Thoracic aorta (tissue), 2 donors: Measurements from ENCODE around the gene MX1. TPM values are rescaled to one million over a fixed set of nuclear protein-coding genes. Genes with fewer than 3 reads are reported as not detected.

Experiments
- ATAC-seq: fragments of 150-250 bp; one replicate; pipeline ENCODE4 v1.8.0; 2017; ENCODE audit warnings: low read depth; ENCODE audit not compliant: insufficient number of reproducible peaks, low FRiP score
- DNase-seq: peaks from one replicate; pipeline ENCODE4 v3.0.0-alpha.2; 2020; ENCODE audit warnings: low spot score
- H3K27ac ChIP-seq, 2 donors: fragments of 200-600 bp; sonication (generic); 1 replicate in 1 of 2; 2 replicates in 1 of 2; pipeline ENCODE4 v1.5.1; 2016; ENCODE audit warnings: mild to moderate bottlenecking in 2 of 2, moderate library complexity in 2 of 2
- H3K27me3 ChIP-seq: fragments of 200-600 bp; sonication (generic); replicated peaks from 2 replicates; pipeline ENCODE4 v1.6.0; 2016; ENCODE audit warnings: mild to moderate bottlenecking; ENCODE audit not compliant: insufficient read depth
- H3K36me3 ChIP-seq: fragments of 200-600 bp; sonication (generic); one replicate; pipeline ENCODE4 v1.5.1; 2016
- H3K4me1 ChIP-seq, 2 donors: fragments of 200-600 bp; sonication (generic); 1 replicate in 1 of 2; 2 replicates in 1 of 2; pipeline versions ENCODE4 v1.5.1 to v1.6.0; 2016; ENCODE audit warnings: low read depth in 2 of 2, mild to moderate bottlenecking in 1 of 2; ENCODE audit not compliant: control insufficient read depth in 1 of 2
- H3K4me3 ChIP-seq: fragments of 200-600 bp; sonication (generic); 2 replicates; pipeline ENCODE4 v1.5.1; 2016; ENCODE audit warnings: mild to moderate bottlenecking
- H3K9me3 ChIP-seq: fragments of 200-600 bp; sonication (generic); 2 replicates; pipeline ENCODE4 v1.5.1; 2016
- CTCF ChIP-seq: fragments of 200-600 bp; sonication (generic); IDR thresholded peaks from one replicate; pipeline ENCODE4 v1.5.1; 2019; ENCODE audit warnings: antibody characterized with exemption
- total RNA-seq, 2 donors: library from RNA; depleted of rRNA; stranded (reverse); fragments of >200 nt; gene quantifications; one replicate each; pipeline versions ENCODE4 v1.1.0 to v1.2.3, GENCODE V29; 2016

MX1 gene
- total RNA-seq, 2 donors from 2014 or later: 60.0 to 79.9 TPM

- ATAC-seq: no peak
- Histone ChIP-seq H3K9me3 (no peaks in the 10 kb centered on the region), H3K4me3 (no peak overlapping the region), H3K27ac (no peak overlapping the region), H3K36me3 (peaks cover 60% of the 10 kb centered on the region), H3K27me3 (no peaks in the 10 kb centered on the region), H3K4me1 (no peaks in the 10 kb centered on the region)
- no peak for TF ChIP-seq CTCF
- DNase-seq: no peak
These were observed 27.7 kb downstream of the MX1 start for GRCh38 chr21:41453761-41454160.

- DNase-seq: no peak
- H3K27me3 ChIP-seq: no peaks in the 10 kb centered on the region
- ATAC-seq: no peak
- TF ChIP-seq CTCF: no peak
- no peaks in the 10 kb centered on the region for H3K9me3 ChIP-seq
- peaks cover 36% of the 10 kb centered on the region for H3K36me3 ChIP-seq
- H3K4me1 ChIP-seq: no peaks in the 10 kb centered on the region
- H3K4me3 ChIP-seq: no peak overlapping the region
- H3K27ac ChIP-seq: no peak overlapping the region
These were observed 32.1 kb downstream of the MX1 start for GRCh38 chr21:41458121-41458520.

- Histone ChIP-seq H3K4me3 (no peak overlapping the region), H3K27ac (no peak overlapping the region), H3K4me1 (no peaks in the 10 kb centered on the region), H3K27me3 (no peaks in the 10 kb centered on the region), H3K9me3 (no peaks in the 10 kb centered on the region), H3K36me3 (peaks cover 32% of the 10 kb centered on the region)
- ATAC-seq: no peak
- DNase-seq: no peak
- TF ChIP-seq CTCF: no peak
These were observed 32.5 kb downstream of the MX1 start for GRCh38 chr21:41458559-41458958.

GRCh38 chr21:41459884-41460534, 34.0 kb downstream of the MX1 start:
- H3K36me3 ChIP-seq: peaks cover 30% of the 10 kb centered on the region
- no peak overlapping the region for H3K4me3 ChIP-seq
- no peak for TF ChIP-seq CTCF
- DNase-seq (no peak), ATAC-seq (no peak)
- H3K27me3 ChIP-seq: no peaks in the 10 kb centered on the region
- H3K9me3 ChIP-seq: no peaks in the 10 kb centered on the region
- no peak overlapping the region for H3K27ac ChIP-seq
- H3K4me1 ChIP-seq: no peaks in the 10 kb centered on the region

- H3K27ac ChIP-seq: no peak overlapping the region
- no peak overlapping the region for H3K4me3 ChIP-seq
- DNase-seq (peak; percentile 28), ATAC-seq (no peak)
- no peaks in the 10 kb centered on the region for H3K9me3 ChIP-seq
- peaks cover 21% of the 10 kb centered on the region for H3K36me3 ChIP-seq
- H3K27me3 ChIP-seq: no peaks in the 10 kb centered on the region
- peak; percentile 76 for TF ChIP-seq CTCF
- no peaks in the 10 kb centered on the region for H3K4me1 ChIP-seq
These were observed 34.8 kb downstream of the MX1 start for GRCh38 chr21:41460578-41461527.
